ENCODE results near the gene RANBP17.
"Not testable (repeated sequence)": the region's sequence is repeated elsewhere in the genome, so short reads cannot be mapped to it uniquely, and the experiment has no call there.

The RANBP17 gene

DNA sequence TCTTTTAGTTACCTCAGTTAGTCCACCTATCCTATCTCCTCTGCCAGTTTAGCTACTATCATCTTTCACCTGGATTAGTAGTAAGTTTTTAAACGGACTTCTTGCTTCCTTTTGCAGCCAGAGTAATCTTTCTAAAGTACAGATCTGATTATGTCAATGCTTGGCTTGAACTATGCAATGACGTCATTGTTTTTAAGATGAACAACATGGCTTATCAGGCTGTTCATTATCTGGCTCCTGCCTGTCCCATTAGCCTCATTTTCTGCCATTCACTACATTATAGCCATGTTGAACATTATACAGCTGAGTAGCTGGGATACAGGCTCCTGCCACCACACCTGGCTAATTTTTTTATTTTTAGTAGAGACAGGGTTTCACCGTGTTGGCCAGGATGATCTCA is 98.7 kb downstream of the RANBP17 start:
- DNase-seq, result no peak

- DNase-seq, result no peak
These were observed 101.7 kb downstream of the RANBP17 start for GRCh38 chr5:170963521-170963920.

DNA sequence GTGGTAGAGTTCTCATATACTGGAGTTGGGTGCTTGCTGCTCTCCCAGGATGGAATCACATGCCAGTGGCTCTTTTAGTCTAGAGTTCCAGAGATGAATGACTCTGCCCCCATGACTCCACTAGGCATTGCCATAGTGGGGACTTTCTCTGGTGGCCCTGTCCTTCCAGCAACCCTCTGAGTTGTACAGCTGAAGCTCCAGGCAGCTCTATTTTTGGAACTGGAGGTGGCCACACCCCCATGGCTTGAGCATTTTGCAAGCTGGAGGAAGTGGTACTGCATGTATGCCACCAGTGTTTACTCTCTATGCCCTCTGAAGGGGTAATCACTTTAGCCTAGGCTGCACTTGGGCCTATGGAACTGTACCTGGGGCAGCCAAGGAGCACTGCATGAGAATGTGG is 112.6 kb downstream of the RANBP17 start:
- DNase-seq, result no peak

DNA sequence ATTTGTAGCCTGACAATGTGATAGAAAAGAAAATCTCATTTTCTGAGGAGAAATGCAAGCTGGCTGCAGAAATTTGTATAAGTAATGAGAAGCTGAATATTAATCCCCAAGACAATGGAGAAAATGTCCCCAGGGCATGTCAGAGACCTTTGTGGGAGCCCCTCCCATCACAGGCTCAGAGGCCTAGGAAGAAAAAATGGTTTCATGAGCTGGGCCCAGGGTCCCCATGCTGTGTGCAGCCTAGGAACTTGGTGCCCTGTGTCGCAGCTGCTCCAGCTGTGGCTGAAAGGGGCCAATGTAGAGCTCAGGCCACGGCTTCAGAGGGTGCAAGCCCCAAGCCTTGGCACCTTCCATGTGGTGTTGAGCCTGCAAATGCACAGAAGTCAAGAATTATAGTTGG is 118.4 kb downstream of the RANBP17 start:
- DNase-seq, result not testable (repeated sequence)

DNA sequence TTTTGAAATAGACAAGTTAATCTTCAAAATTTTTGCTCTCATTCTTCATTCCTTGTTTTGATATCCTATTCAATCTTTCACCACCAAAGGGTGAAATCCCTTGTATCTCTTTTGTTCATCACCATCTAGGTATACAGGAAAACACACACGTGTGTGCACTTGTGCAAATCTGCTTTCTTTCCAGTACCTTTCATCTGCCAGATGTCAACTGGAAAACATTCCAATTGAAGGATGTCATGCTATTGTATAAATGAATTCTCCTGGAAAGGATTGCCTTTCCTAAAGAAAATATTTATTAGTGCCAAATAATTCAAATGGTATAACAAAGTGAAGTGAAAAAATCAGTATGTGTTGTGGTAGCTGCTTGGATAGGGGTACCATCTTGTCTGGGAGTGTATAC is 123.7 kb downstream of the RANBP17 start:
- no peak for DNase-seq

- DNase-seq, result peak; percentile 9
These were observed 124.8 kb downstream of the RANBP17 start for GRCh38 chr5:170986598-170986997.

GRCh38 chr5:170993476-170993875 is 131.7 kb downstream of the RANBP17 start:
- no peak for DNase-seq

DNA sequence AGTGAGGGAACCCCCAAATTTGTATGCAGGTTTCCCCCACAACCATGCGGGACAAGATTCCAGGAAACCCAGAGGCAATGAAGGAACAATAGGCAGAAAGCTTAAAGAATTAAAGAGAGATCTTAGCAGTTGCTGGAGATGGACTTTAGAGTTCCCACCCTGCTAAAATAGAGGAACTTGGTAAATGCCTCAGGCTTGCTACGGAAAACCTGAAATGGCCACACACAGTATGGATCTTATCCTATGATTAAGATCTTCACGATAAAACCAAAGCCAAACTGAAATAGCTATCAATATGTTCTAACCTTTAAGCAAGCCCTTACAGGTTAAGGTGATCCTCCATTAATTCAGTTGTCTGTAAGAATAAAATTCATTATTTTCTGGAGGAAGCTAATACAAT is 148.3 kb downstream of the RANBP17 start:
- DNase-seq, result no peak

- DNase-seq, result no peak
These were observed 149.0 kb downstream of the RANBP17 start for GRCh38 chr5:171010816-171011215.

GRCh38 chr5:171023508-171023907 is 161.7 kb downstream of the RANBP17 start:
- DNase-seq, result no peak

- DNase-seq, result no peak
These were observed 162.3 kb downstream of the RANBP17 start for GRCh38 chr5:171024084-171024483.

- no peak for DNase-seq
These were observed 167.6 kb downstream of the RANBP17 start for GRCh38 chr5:171029401-171029800.

GRCh38 chr5:171031977-171032376 is 170.2 kb downstream of the RANBP17 start:
- DNase-seq, result no peak

- DNase-seq, result no peak
These were observed 170.7 kb downstream of the RANBP17 start for GRCh38 chr5:171032435-171032973.

GRCh38 chr5:171041893-171042292 is 180.1 kb downstream of the RANBP17 start:
- not testable (repeated sequence) for DNase-seq

GRCh38 chr5:171050916-171051315 is 189.1 kb downstream of the RANBP17 start:
- no peak for DNase-seq

- DNase-seq, result no peak
These were observed 194.1 kb downstream of the RANBP17 start for GRCh38 chr5:171055875-171056454.

GRCh38 chr5:171067540-171068130 is 205.8 kb downstream of the RANBP17 start:
- DNase-seq, result no peak

DNA sequence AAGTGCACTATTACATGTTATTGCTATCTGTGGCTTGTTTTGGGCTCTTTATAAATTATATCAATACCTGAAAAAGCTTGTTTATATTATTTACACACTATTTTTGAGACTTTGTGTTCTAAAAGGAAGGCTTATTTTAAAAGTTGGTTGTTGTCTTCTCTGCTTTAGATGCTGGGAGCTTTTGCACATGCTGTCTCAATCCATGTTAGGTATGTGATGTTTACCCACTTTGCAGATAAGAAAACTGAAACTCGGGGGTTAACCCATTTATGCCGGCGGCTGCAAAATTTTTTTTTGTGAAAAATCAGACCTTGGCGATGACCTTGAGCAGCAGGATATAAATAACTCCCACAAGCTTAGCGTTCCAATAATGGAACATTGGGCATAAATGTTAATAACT is 212.9 kb downstream of the RANBP17 start:
- no peak for DNase-seq

- no peak for DNase-seq
These were observed 218.5 kb downstream of the RANBP17 start for GRCh38 chr5:171080186-171080938.

GRCh38 chr5:171081319-171081718 is 219.5 kb downstream of the RANBP17 start:
- no peak for DNase-seq

- DNase-seq, result peak; percentile 13
These were observed 230.4 kb downstream of the RANBP17 start for GRCh38 chr5:171092194-171092593.

GRCh38 chr5:171093598-171093997 is 231.8 kb downstream of the RANBP17 start:
- no peak for DNase-seq

- DNase-seq, result no peak
These were observed 232.5 kb downstream of the RANBP17 start for GRCh38 chr5:171094356-171094755.

Measured in kidney glomerular epithelial cell (primary cell).